NOMO-1 treated with DMSO at 0.1 percent for 48 hours (cell line): ENCODE results near the gene SEMA4D.

Experiments used
- DNase-seq: peaks from one replicate; lab custom pipeline; 2025; ENCODE audit not compliant: unreplicated experiment; lab: John Stamatoyannopoulos, UW

SEMA4D gene

GRCh38 chr9:89390068-89390555 lies 107.8 kb downstream of the SEMA4D start:
- DNase-seq, result no peak

- DNase-seq, result no peak
Observed at GRCh38 chr9:89388868-89389177, 109.1 kb downstream of the SEMA4D start.

GRCh38 chr9:89388084-89388867 lies 109.6 kb downstream of the SEMA4D start:
- DNase-seq, result peak; percentile 76

- DNase-seq, result no peak
Observed at GRCh38 chr9:89387197-89387849, 110.6 kb downstream of the SEMA4D start.

- no peak for DNase-seq
Observed at GRCh38 chr9:89386797-89387196, 111.1 kb downstream of the SEMA4D start.

- no peak for DNase-seq
Observed at GRCh38 chr9:89386206-89386605, 111.7 kb downstream of the SEMA4D start.

- DNase-seq, result no peak
Observed at GRCh38 chr9:89384783-89385182, 113.1 kb downstream of the SEMA4D start.

GRCh38 chr9:89383721-89384300 lies 114.1 kb downstream of the SEMA4D start:
- DNase-seq, result no peak

GRCh38 chr9:89383030-89383720 lies 114.7 kb downstream of the SEMA4D start:
- no peak for DNase-seq

- no peak for DNase-seq
Observed at GRCh38 chr9:89382026-89382986, 115.6 kb downstream of the SEMA4D start.

- no peak for DNase-seq
Observed at GRCh38 chr9:89381308-89381609, 116.7 kb downstream of the SEMA4D start.

GRCh38 chr9:89380437-89381307 lies 117.2 kb downstream of the SEMA4D start:
- no peak for DNase-seq

- peak; percentile 61 for DNase-seq
Observed at GRCh38 chr9:89379508-89380115, 118.3 kb downstream of the SEMA4D start.

- no peak for DNase-seq
Observed at GRCh38 chr9:89379031-89379430, 118.9 kb downstream of the SEMA4D start.

- no peak for DNase-seq
Observed at GRCh38 chr9:89378541-89378940, 119.4 kb downstream of the SEMA4D start.

- DNase-seq, result no peak
Observed at GRCh38 chr9:89377411-89377810, 120.5 kb downstream of the SEMA4D start.

- DNase-seq, result no peak
Observed at GRCh38 chr9:89376741-89377351, 121.1 kb downstream of the SEMA4D start.

- DNase-seq, result no peak
Observed at GRCh38 chr9:89376286-89376685, 121.6 kb downstream of the SEMA4D start.
